Muscle layer of duodenum (tissue), 2 donors: ENCODE data around the gene TMEM19.
A peak's percentile ranks its signal among the peaks of the same experiment; 100 is the strongest.

Experiments used
- H3K27ac ChIP-seq: one replicate; pipeline ENCODE4 v1.7.0; 2013; ENCODE audit warnings: mild to moderate bottlenecking, low read length
- H3K27me3 ChIP-seq: one replicate; pipeline ENCODE4 v1.7.0; 2013; ENCODE audit warnings: low read depth, mild to moderate bottlenecking, control low read depth, low read length
- H3K36me3 ChIP-seq, 2 donors: one replicate each; pipeline ENCODE4 v1.7.0; 2013; ENCODE audit warnings: low read length in 2 of 2, control low read depth in 1 of 2, mild to moderate bottlenecking in 1 of 2; ENCODE audit not compliant: insufficient read depth in 2 of 2, control insufficient read depth in 1 of 2
- H3K4me1 ChIP-seq, 2 donors: one replicate each; pipeline ENCODE4 v1.7.0; 2013; ENCODE audit warnings: low read length in 2 of 2, mild to moderate bottlenecking in 2 of 2, control low read depth in 1 of 2, moderate library complexity in 1 of 2; ENCODE audit not compliant: insufficient read depth in 2 of 2, control insufficient read depth in 1 of 2
- H3K4me3 ChIP-seq, 2 donors: one replicate each; pipeline ENCODE4 v1.7.0; 2013; ENCODE audit warnings: low read length in 2 of 2, low read depth in 1 of 2, mild to moderate bottlenecking in 1 of 2
- H3K9me3 ChIP-seq, 2 donors: one replicate each; pipeline ENCODE4 v1.7.0; 2013; ENCODE audit warnings: low read length in 2 of 2, control low read depth in 1 of 2, mild to moderate bottlenecking in 1 of 2; ENCODE audit not compliant: control insufficient read depth in 1 of 2
- donor health status: healthy.

The TMEM19 gene

DNA sequence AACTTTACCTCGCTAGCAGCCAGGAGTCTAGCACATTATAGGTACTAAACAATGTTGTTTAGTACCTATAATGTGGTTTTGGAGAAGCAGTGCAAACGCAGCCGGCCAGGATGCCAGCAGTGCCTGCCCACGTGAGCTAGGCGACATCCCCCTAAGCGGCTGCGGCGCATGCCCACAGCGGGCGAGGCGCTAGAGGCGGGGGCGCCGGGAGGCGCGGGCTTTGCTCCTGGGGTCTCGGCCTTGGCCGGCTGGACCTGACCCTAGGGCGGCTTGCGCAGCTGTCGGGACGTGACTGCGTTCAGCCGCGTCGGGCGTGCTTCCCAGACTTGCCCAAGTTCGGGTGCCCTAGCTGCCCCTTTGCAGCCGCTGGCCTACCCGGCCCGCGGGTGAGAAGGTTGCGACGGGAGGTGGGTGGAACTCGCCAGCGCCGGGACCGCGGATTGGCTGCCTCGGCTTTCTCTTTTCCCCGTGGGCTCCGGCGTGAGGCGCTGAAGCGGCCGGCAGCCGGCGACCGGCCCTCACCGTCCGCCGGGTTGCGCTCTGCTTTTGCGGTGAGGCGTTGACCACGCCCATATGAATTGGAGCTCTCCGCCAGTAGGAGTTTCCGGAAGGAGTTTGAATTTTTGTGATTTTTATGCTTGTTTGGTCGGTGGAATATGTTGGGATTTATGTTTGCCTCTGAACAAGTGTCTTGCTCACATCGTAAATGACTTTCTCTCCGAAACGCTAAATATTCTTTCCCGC is at the start of gene TMEM19:
Gene TMEM19 (plus strand): TSS at position 169 of the 744 bp plus-strand sequence. CDS start 599 bp downstream, outside the sequence.
- Histone ChIP-seq H3K9me3 (no peaks in the 10 kb centered on the region), H3K36me3 (no peaks in the 10 kb centered on the region), H3K4me3 (peak within 1 kb of the TSS; percentile 86 to 98), H3K27me3 (no peaks in the 10 kb centered on the region), H3K27ac (peak within 1 kb of the TSS; percentile 83), H3K4me1 (peaks cover 4 to 19% of the 10 kb centered on the region in 2 donors)

DNA sequence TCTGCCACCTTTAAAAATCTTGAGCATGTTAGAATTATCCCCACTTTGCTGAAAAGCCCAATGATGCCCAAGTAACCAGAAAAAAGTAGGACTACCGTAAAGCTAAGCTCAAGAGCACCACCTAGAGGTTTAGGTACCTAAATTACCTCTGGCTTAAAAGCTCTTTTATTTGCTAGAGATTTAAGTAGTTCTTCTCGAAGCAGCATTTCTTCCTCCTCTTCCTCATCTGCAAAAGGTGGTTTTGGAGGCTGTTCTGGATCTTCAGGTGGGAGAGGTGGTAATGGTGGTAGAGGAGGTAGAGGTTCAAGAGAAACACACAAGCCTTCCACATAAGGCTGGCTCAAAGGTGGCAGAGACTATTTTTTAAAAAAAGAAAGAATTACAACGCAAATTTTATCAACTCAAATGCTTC is 49.2 kb upstream of the TMEM19 start:
- Histone ChIP-seq H3K4me3 (no peak overlapping the region), H3K9me3 (no peaks in the 10 kb centered on the region), H3K4me1 (no peaks in the 10 kb centered on the region), H3K36me3 (peaks cover 55 to 74% of the 10 kb centered on the region in 2 donors), H3K27me3 (no peaks in the 10 kb centered on the region), H3K27ac (no peak overlapping the region)

DNA sequence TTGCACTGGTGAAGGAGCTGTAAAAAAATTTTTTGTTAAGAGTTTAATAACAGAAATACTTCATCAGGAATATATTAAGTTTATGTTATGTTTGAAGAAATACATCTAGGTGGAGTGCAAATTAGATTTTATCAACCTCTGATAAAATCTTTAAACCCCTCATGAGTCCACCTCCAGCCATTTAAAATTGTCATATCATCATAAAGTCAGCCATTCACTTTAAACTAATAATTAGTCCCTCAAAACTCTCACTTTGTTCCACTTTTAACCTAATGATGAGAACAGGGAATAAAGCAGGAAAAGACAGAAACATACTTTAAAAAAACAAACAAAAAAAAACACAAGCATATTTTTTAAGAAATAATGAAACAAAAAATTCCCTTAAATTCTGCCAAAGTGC is 47.4 kb upstream of the TMEM19 start:
- no peaks in the 10 kb centered on the region for H3K27me3 ChIP-seq
- H3K27ac ChIP-seq = no peak overlapping the region
- peaks cover 46 to 69% of the 10 kb centered on the region in 2 donors for H3K36me3 ChIP-seq
- H3K4me1 ChIP-seq = no peaks in the 10 kb centered on the region
- no peak overlapping the region for H3K4me3 ChIP-seq
- H3K9me3 ChIP-seq = no peaks in the 10 kb centered on the region

DNA sequence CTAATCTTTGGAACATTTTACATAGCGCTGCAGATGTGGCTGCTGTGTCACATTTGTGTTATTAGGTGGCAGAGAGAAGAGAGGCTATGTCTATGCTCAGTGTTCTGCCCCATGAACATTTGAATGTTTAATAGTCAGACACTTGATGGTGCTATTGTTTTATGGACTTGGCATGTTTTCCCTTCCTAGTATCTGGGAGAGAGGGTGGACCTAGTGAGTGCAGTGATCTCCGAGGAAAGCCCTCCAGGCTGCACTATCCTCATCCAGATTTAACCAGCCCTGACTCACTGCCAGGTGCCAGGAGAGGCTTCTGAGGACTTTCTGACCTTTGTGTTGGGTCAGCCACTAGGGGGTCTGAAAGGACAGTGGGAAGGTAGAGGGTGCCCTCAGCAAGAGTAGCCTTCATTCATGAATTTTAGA is 46.5 kb upstream of the TMEM19 start:
- Histone ChIP-seq H3K4me3 (no peak overlapping the region), H3K4me1 (no peaks in the 10 kb centered on the region), H3K27me3 (no peaks in the 10 kb centered on the region), H3K36me3 (peaks cover 46 to 69% of the 10 kb centered on the region in 2 donors), H3K9me3 (no peaks in the 10 kb centered on the region), H3K27ac (no peak overlapping the region)

DNA sequence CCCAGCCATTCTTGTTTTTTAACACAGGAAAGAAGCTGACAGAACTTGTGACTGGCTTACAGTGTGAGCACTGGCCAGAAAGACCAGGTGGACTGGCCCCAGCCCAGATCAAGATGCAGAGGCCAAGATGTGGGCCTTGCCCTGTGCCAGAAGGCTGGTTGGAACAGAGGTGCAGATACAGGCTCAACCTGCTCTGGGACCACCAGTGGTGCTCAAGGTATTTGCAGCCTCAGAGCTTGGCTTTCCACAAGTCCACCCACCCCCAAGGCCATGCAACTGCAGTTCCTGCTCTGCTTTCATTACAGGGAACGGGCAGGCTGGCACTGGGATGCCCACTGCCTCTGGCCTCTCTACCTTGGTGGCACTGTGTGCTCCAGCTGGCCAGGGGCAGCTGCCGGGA is 45.6 kb upstream of the TMEM19 start:
- Histone ChIP-seq H3K9me3 (no peaks in the 10 kb centered on the region), H3K27me3 (no peaks in the 10 kb centered on the region), H3K27ac (no peak overlapping the region), H3K36me3 (peaks cover 42 to 69% of the 10 kb centered on the region in 2 donors), H3K4me1 (no peaks in the 10 kb centered on the region), H3K4me3 (no peak overlapping the region)

DNA sequence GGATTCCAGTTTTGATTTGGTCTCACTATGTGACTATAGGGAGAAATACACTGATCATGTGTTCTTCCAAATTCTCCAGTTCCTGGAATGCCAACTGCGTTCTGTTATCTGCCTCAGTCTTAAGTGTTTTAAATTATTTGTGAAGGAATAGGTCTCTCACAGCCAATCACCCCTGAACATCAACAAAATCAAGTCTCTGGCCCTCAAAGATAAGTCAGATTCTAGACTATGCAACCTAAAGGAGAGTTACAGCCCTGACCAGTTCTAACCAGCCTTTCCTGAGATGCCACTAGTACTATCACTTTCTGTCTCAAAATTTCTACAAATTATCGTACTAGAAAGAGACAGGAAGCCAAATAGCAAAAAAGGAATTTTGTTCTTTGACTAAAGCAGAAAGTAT is 44.5 kb upstream of the TMEM19 start:
- H3K9me3 ChIP-seq = no peaks in the 10 kb centered on the region
- H3K4me1 ChIP-seq = no peaks in the 10 kb centered on the region
- peaks cover 50 to 61% of the 10 kb centered on the region in 2 donors for H3K36me3 ChIP-seq
- H3K27me3 ChIP-seq = no peaks in the 10 kb centered on the region
- H3K27ac ChIP-seq = no peak overlapping the region
- H3K4me3 ChIP-seq = no peak overlapping the region

DNA sequence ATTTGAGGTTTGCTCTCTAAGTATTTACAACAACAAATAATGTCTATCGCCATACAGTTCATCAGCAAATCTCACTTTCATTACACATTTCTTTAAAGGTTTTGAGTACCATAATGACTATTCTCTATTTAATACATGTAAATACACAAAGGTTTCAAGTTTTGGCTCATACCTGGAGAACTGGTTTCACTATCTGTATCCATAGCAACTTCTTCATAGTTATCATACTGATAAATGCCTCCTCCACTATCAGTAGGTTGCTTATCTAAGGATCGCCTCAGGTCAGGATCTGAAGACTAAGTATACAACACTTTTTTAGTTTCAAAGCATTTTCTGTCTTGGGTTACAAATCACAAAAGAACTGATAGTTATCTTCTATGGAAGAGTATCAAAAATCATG is 43.6 kb upstream of the TMEM19 start:
- Histone ChIP-seq H3K4me1 (no peaks in the 10 kb centered on the region), H3K27ac (no peak overlapping the region), H3K36me3 (peaks cover 56 to 59% of the 10 kb centered on the region in 2 donors), H3K27me3 (no peaks in the 10 kb centered on the region), H3K9me3 (no peaks in the 10 kb centered on the region), H3K4me3 (no peak overlapping the region)

DNA sequence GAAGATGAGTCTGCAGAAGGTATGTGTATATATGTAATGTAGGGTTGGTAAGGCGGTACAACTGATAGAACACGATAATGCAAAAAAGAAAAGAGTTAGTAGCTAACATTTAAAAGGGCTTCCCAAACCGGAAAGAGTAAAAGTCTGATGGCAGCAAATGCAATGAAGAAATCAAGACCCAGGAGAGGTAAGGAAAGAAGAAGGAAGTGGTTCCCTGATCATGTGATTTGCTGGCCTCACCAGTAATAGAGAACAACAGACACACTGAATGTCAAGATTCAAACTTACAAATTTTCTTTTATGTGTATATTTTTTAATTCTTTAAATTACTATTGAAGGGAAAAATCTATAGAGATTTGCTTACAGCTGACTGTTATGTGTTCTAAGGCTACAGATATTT is 40.6 kb upstream of the TMEM19 start:
- Histone ChIP-seq H3K27ac (no peak overlapping the region), H3K27me3 (no peaks in the 10 kb centered on the region), H3K4me1 (no peaks in the 10 kb centered on the region), H3K4me3 (no peak overlapping the region), H3K36me3 (peaks cover 42 to 51% of the 10 kb centered on the region in 2 donors), H3K9me3 (no peaks in the 10 kb centered on the region)

DNA sequence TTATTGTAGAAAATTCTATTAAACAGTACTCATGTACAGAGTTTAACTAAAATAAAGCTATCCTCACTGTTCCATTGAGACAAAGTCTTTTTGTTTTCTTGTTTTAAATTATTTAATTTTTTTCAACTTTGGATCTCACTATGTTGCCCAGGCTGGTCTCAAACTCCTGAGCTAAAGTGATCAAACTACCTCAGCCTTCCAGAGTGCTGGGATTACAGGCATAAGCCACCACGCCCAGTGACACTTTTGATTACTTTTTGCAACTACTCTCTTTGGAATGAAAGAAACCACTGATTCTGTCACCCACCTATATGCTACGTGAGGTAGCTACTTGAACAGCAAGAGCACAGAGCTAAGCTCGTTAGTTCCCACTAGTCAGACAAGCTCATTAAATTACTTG is 39.4 kb upstream of the TMEM19 start:
- H3K27ac ChIP-seq = no peak overlapping the region
- H3K9me3 ChIP-seq = no peaks in the 10 kb centered on the region
- peaks cover 32 to 47% of the 10 kb centered on the region in 2 donors for H3K36me3 ChIP-seq
- H3K4me3 ChIP-seq = no peak overlapping the region
- peaks cover 0 to 6% of the 10 kb centered on the region in 2 donors for H3K4me1 ChIP-seq
- H3K27me3 ChIP-seq = no peaks in the 10 kb centered on the region

DNA sequence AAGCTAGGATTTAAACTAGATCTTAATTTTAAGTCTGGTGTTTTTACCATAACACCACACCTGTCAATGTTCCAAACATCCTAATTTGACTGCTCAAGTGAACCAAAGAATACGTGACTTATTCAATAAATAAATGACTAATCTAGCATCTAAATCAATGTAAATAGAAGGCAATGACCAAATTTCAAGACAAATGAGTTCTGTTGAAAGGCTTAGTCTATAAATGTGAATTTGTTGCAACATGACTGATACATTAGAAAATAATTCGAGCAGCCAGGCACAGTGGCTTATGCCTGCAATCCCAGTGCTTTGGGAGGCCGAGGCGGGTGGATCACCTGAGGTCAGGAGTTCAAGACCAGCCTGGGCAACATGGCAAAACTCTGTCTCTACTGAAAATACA is 37.3 kb upstream of the TMEM19 start:
- Histone ChIP-seq H3K36me3 (peaks cover 17 to 41% of the 10 kb centered on the region in 2 donors), H3K27me3 (no peaks in the 10 kb centered on the region), H3K4me3 (no peak overlapping the region), H3K4me1 (peaks cover 0 to 6% of the 10 kb centered on the region in 2 donors), H3K27ac (no peak overlapping the region), H3K9me3 (no peaks in the 10 kb centered on the region)

DNA sequence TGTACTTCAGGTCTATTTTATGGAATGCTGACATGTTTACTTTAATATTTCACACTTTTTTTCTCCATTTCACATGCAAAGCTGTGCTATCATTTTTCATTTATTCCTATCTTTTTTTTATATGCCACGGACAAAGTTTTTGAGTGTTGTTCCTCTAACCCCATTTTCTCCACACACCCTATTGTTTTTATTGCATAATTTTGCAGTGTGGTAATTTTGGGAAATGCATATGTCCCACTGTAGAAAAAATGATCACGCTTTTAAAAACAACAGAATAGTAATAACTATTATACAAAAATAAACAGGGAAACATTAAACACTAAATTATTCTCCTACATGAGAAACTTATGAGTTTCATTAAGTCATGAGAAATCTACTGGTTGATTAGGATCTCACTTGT is 36.5 kb upstream of the TMEM19 start:
- H3K27me3 ChIP-seq = no peaks in the 10 kb centered on the region
- peaks cover 8 to 32% of the 10 kb centered on the region in 2 donors for H3K36me3 ChIP-seq
- no peaks in the 10 kb centered on the region for H3K9me3 ChIP-seq
- no peak overlapping the region for H3K4me3 ChIP-seq
- H3K4me1 ChIP-seq = peaks cover 0 to 6% of the 10 kb centered on the region in 2 donors
- H3K27ac ChIP-seq = no peak overlapping the region

DNA sequence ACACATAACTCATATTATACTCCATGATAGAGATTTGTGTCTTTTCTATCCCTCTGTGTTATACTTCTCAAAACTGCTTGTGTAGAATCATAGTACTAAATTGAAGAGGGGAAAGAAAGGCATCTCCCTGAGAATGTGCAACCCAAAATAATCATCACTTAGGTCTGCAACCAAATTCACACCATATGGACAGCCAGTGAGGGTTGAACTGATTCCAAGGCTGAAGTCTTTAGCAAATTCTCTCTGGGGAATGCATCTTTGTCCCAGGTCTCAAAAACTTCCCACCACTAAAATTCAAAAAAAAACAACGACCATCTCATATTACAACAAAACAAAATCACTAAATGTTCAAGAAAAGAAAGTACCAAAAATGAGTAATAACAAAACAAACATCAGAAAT is 33.2 kb upstream of the TMEM19 start:
- no peaks in the 10 kb centered on the region for H3K9me3 ChIP-seq
- no peak overlapping the region for H3K4me3 ChIP-seq
- peaks cover 0 to 15% of the 10 kb centered on the region in 2 donors for H3K4me1 ChIP-seq
- peaks cover 0 to 16% of the 10 kb centered on the region in 2 donors for H3K36me3 ChIP-seq
- H3K27ac ChIP-seq = no peak overlapping the region
- no peaks in the 10 kb centered on the region for H3K27me3 ChIP-seq
